Measurements from ENCODE around the gene PCGF5.
A peak's percentile ranks its signal among the peaks of the same experiment; 100 is the strongest.
"Not testable (repeated sequence)": the region's sequence is repeated elsewhere in the genome, so short reads cannot be mapped to it uniquely, and the experiment has no call there.

PCGF5 gene
- total RNA-seq, result 47.5 to 157 (median 85.4) reads per million in 18 experiments

DNA sequence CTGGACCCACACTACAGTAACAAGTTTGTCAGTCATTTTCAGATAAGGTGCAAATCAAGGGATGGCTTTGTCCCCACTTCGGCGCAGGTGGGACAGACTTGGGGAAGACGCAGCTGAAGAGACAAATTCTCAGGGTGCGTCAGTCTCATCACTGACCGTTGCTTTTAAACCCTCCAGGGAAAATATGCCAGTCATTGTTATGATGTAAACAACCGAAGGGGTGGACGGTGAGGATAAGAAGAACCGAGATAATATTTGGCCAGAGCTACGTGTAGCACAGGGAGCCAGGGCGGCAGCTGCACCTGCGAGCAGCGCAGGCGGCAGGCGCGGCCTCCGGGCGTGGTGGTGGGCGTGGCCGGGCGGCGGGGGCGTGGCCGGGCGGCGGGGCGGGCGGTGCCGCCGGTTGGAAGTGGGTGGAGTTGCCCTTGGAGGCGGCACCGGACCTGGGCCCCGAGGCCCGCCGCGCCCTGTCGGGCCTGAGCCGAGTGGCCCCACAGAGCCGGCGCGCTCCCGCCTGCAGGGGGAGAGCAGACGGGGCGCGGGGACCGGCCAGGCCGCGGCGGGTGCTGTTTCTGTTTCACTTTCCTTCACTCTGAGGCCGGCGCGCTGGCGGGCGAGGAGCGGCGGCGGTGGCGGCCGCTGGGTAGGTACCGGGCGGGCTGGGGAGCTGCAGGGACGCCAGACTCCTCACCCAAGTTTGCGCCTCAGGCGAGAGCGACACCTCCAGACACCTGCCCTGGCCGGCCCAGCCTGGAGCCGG lies at the start of gene PCGF5:
Gene PCGF5, plus strand, starts transcription at position 470 of the 760 bp plus-strand sequence. CDS start 2,209 bp downstream, outside the sequence.
- DNase-seq, result peak; percentile 90 to 93

DNA sequence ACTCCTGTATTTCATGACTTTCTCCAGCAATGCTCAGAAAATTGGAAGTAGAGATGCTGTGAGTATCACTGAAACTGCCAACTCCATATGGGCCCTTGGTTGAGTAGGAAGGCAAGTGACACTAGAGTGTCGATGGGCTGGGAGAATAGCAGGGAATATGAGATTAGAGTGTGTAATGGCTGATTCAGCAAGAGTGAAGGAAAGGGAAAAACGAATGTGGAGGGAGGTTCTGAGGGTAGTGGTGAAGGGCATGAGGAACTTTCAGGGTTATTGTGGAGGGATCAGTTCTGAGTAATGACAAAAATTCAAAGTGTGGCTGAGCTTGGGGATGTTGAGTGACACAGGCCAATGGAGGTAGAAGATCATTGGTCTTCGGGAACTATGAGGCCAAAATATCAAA lies 49.0 kb upstream of the PCGF5 start:
- no peak for DNase-seq

DNA sequence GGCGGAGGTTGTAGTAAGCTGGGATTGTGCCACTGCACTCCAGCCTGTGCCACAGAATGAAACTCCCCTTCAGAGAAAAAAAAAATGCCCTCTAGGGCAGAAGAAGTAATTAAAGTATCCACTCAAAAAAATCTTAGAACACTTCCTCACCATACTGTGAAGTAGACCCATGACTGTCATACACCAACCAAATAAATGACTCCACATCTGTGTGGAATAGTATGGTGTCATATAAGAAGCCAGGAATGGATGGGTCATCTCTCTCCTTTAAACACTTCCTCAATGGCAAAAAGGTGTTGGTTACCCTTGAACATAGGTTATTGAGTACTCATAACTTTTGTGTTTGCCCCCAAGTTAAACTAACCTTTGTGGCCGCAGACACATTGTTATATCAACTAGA lies 48.1 kb upstream of the PCGF5 start:
- DNase-seq, result no peak

DNA sequence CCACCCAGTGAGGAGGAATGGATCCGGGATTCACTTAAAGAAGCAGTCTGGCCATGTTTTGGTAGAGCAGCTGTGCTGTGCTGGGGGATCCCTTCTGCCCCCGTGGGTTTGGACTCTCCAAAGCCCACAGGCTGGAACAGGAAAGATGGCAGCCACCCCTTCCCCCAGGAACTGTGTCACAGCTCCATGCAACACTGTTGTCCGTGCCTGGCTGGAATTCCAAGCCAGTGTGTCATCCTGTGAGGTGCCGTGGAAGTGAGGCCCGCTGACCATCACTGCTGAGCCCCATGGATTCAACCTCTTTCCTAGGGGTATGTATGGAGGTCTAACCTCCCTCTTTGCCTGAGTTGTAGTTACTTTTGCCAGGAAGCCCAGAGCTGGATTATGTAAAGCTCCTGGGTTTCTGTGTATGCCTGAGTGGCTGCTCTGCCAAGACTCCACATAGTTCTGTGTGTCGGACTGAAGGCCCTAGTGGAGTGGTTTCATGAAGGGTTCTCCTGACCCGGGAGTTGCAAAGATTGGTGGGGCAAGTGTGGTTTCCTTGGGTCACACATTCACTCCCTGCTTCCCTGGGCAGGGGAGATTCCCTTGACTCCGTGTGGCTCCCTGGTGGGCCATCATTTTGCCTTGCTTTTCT lies 35.1 kb upstream of the PCGF5 start:
- no peak for DNase-seq

DNA sequence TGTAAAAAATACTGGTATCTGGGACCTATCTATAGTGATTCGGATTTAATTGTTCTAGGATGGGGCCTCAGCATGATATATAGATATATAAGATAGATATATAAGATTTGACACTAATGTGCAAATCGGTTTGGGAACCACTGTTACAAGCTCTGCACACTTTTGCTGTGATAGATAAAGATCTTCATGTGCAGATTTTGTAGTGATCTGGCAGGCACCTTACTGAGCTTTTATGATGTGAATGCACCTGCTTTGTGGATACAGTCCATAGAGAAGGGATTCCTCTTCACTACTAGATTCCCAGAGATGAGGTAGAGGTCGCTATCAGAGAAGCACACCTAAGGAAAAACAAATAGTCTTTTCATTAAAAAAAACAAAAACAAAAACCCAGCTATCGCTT lies 33.3 kb upstream of the PCGF5 start:
- no peak for DNase-seq

- DNase-seq, result not testable (repeated sequence)
These were observed 32.5 kb upstream of the PCGF5 start for GRCh38 chr10:91188010-91188409.

DNA sequence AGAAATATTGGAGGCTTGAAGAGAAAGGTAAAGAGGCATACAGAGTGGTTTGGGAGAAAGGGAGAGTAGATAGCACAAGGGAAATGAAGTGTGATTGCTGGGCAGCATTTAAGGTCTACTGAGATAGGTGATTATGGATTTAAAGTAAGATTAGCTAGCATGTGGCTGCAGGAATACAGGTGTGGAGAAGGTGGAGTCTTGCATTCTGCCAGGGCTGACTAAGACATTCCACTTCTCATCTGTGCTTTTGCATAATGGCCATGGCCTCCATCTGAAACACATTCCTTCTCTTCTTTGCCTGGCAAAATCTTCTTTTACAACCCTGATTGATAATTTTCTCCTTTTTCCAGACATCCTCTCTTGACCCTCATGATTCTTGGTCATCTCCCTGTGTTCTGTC lies 31.6 kb upstream of the PCGF5 start:
- no peak for DNase-seq

DNA sequence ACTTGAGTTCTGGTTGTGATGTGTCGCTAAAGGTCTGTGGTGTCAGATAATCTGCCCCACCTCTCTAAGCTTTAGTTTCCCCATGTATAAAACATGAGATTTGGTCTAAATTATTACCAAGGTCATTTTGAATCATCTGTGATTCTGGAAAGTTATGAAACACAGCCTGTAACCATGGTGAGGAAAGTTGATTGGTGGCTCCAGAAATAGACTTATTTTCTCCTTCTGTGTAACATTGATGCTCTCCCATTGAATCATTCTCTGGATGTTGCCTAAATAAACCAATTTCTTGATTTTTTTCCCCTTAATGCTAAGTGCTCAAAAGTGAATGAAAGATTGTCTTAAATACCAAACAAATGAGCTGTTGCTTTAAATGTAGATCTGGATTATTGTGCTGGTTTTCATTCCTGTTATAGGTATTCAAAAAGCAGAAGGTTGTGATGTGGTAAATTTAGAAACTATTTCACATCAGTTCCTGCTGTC lies 30.0 kb upstream of the PCGF5 start:
- no peak for DNase-seq

- no peak for DNase-seq
These were observed 29.4 kb upstream of the PCGF5 start for GRCh38 chr10:91190876-91191583.

DNA sequence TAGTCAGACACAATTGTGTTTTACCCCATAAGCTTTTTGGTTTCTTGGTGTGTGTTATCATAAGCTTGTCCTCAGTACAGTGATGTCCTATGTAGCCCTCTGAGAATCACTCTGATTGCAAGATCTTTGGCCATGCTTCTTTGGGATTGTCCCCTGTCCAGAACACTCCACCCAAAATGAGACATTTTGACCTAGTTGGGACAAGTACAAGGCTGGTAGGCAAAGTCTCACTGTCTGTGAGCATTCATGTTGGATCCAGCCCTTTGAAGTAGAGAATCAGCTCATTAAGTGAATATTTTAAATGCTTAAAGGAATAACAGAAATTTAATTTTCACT lies 28.9 kb upstream of the PCGF5 start:
- no peak for DNase-seq

- no peak for DNase-seq
These were observed 25.8 kb upstream of the PCGF5 start for GRCh38 chr10:91194497-91195179.

DNA sequence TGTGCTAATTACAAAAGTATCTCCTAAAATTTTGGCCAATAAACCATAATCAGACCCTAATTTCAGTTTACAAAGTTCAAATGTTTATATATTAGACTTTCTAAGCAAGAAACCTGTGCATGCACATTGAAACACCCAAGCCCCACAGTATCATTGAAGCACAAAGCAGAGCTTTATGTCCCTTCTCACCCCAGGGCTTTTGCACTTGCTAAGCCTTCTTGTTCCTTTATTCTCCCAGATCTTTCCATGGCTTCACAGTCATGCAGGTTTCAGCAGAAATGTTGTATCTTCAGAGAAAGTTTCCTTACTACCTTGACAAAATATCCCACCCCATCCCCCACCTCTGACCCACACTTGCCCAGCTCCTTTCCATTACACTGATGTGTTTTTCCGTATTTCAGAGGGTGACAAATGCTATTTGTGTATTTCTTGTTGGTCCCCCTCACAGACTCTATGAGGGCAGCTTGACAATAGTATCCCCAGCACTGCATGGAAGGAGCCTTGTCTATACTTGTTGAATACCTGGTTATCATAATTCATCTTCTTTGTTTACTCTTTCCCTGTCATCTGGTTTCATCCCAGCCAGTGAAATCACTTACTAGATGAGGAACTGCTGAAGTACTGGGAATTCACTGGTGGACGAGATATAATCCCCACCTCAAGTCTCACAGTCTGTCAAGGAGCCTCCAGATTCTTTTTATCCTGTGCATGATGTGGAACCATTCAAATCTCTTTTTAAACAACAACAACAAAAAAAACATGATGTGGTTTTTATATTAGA lies 24.0 kb upstream of the PCGF5 start:
- DNase-seq, result no peak

DNA sequence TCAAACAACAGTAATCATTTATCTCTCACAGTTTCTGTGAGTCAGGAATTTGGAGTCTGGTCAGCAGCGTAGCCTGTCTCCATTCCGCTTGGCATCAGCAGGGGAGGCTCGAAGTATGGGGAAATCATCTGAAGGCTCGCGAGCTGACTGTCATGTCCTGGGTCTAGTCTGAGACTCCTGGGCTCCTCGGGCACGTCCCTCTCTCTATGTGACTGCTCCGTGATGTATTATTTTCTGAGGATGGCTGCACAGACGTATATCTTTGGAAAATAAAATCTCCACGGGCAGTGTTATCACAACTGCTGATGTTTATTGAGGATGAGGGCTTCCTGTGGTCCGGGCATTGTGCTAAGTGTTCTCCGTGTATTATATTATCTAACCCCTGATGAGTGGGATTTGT lies 23.3 kb upstream of the PCGF5 start:
- no peak for DNase-seq

DNA sequence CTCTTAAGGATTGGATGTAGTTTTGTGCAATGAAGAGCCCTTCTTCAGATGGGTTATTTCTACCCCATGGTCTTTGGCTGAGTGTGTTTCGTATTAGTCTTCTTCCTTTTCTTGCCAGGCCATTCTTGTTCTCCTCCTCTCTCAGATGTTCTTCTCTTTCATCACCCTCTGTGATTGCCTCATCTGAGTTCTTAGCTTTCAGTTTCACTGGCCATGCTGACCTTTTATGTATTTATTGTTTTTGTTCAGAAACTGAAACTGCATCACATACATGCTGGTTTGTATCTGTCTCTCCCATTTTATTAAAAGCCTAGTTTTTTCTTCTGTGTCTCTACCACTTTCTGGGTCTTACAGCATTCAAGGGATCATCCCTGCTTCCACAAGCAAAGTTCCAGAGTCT lies 21.7 kb upstream of the PCGF5 start:
- DNase-seq, result peak; percentile 53 to 86

- DNase-seq, result no peak
These were observed 19.9 kb upstream of the PCGF5 start for GRCh38 chr10:91200314-91201212.

- DNase-seq, result no peak
These were observed 19.1 kb upstream of the PCGF5 start for GRCh38 chr10:91201213-91201996.

DNA sequence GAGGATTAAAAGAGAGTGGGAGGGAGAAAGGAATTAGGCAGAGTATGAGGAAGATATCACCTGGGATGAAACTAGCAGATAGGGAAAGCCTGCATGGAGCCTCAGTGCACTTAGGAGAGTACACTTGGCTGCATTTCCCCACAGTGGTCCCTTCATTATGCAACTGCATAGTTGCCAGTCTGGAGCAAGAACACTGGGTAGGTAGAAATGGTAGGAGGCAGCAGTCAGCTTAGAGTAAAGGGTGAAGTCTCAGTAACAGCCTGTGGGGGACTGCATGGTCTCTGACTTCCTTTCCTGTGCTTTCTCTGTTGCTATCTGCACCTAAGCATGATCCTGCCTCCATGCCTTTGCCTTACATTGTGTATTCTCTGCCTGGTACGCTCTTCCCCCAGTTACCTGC lies 14.0 kb upstream of the PCGF5 start:
- no peak for DNase-seq

GRCh38 chr10:91206837-91207474 lies 13.5 kb upstream of the PCGF5 start:
- DNase-seq, result no peak

DNA sequence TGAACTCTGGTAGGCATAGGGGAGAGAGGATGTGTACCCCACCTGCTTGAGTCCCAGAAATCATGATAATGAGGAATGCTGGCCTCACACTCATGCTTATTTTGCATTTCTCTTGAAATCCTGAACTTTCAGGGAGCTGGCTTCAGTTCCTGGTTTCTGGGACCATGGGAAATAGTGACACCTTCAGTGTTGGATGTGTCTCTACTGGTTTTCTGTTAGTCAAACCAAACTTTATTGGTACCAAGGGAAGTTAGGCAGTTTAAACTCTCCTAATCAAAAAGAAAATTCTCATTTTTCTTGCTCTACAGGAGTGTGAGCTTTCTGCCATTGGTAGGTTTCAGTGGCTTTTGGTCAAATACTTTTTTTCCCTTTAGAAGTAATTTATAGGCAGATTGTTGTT lies 11.8 kb upstream of the PCGF5 start:
- no peak for DNase-seq

DNA sequence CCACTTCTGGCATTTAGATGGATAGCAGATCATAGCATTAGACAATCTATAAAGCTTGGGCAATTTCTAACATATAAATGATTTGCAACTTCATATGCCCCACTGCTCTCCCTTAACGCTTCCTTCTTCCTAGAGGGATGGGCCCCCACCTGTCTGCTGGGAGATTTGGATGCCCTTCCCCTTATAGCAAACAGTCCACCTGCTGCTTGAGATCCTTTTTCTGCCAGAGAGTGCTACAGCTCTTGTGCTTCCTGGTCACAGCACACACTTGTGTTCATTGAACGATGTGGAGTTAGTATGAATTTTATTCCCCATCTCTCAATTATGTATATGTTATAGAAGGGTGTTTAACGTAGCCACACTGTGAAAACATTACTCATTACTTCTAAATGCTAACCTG lies 10.4 kb upstream of the PCGF5 start:
- no peak for DNase-seq
